ENCODE measurements around the gene SPAG16. TPM values are rescaled to one million over a fixed set of nuclear protein-coding genes. Genes with fewer than 3 reads are reported as not detected.
"Not testable (repeated sequence)": the region's sequence is repeated elsewhere in the genome, so short reads cannot be mapped to it uniquely, and the experiment has no call there.

The SPAG16 gene
- total and polyA plus RNA-seq, 3 experiments from 2014 or later = 7.7 to 15.3 (median 8.2) TPM

DNA sequence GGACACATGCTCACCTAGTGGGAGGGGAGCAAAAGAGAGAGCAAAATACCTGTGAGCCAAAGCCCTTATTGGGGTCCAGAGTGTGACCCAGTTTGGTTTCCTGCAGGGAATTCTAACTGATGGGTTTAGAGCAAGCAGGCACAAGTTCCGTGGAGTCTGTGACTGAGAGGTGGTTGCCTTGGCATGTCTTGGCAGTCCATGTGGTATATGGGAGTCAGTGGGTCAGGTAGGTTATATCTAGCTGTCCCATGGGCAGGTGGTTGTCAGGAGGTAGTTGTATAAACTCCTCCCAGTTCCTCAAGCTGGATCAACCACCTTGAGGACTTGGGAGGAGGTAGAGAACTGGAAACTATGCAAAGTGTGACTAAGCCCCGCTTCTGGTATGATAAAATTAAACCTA is 673.8 kb downstream of the SPAG16 start:
- H3K27me3 ChIP-seq (ENCODE audit: insufficient read depth, low read length, poor library complexity, severe bottlenecking) = no peaks in the 10 kb centered on the region
- H3K4me3 ChIP-seq (ENCODE audit: low read length) = no peak overlapping the region
- Mint-ChIP-seq H3K4me3 (no peak overlapping the region), H3K27ac (no peak overlapping the region), H3K36me3 (no peaks in the 10 kb centered on the region), H3K4me1 (no peaks in the 10 kb centered on the region), H3K27me3 (no peaks in the 10 kb centered on the region), H3K9me3 (peaks cover 0 to 4% (median 2%) of the 10 kb centered on the region in 5 donors)
- H3K27ac ChIP-seq (ENCODE audit: low read depth, low read length) = no peak overlapping the region
- ChIA-PET POLR2A (no interaction called here), CTCF (no interaction called here)
- H3K9me3 ChIP-seq (ENCODE audit: low read length) = no peaks in the 10 kb centered on the region
- no peaks in the 10 kb centered on the region for H3K4me1 ChIP-seq (ENCODE audit: insufficient read depth, low read length)
- DNase-seq = no peak
- no peaks in the 10 kb centered on the region for H3K36me3 ChIP-seq (ENCODE audit: insufficient read depth, low read length)

DNA sequence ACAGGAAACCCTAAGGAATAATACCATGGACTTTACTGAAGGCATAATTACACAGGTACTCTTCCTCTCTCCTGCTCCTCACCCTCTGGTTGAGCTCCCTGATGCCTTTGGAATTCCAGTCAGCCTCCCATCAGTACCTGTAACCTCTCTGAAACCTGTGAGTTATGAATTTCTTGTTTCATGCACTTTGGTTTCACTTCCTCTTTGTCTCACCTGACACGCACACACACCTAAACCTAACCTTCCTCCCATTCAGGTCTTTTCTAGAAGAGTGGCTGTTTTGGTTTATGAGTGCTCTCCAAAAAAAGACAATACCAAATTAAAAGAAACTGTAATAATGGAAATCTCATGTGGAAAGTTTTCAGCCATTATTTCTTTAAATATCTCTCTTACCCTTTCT is 675.3 kb downstream of the SPAG16 start:
- H3K36me3 Mint-ChIP-seq = no peaks in the 10 kb centered on the region
- H3K4me1 ChIP-seq (ENCODE audit: insufficient read depth, low read length) = no peaks in the 10 kb centered on the region
- no peak overlapping the region for H3K4me3 Mint-ChIP-seq
- no peaks in the 10 kb centered on the region for H3K9me3 ChIP-seq (ENCODE audit: low read length)
- H3K27me3 ChIP-seq (ENCODE audit: insufficient read depth, low read length, poor library complexity, severe bottlenecking) = no peaks in the 10 kb centered on the region
- ChIA-PET POLR2A (no interaction called here), CTCF (no interaction called here)
- no peaks in the 10 kb centered on the region for H3K27me3 Mint-ChIP-seq
- no peak for DNase-seq
- H3K4me1 Mint-ChIP-seq = no peaks in the 10 kb centered on the region
- no peak overlapping the region for H3K27ac Mint-ChIP-seq
- H3K9me3 Mint-ChIP-seq = peaks cover 0 to 4% (median 2%) of the 10 kb centered on the region in 5 donors
- H3K4me3 ChIP-seq (ENCODE audit: low read length) = no peak overlapping the region
- no peak overlapping the region for H3K27ac ChIP-seq (ENCODE audit: low read depth, low read length)
- H3K36me3 ChIP-seq (ENCODE audit: insufficient read depth, low read length) = no peaks in the 10 kb centered on the region

- Mint-ChIP-seq H3K4me1 (no peaks in the 10 kb centered on the region), H3K27me3 (peaks cover 0 to 2% of the 10 kb centered on the region in 2 donors), H3K36me3 (no peaks in the 10 kb centered on the region), H3K27ac (no peak overlapping the region), H3K9me3 (peaks cover 0 to 2% (median 0%) of the 10 kb centered on the region in 5 donors), H3K4me3 (no peak overlapping the region)
- Histone ChIP-seq H3K27ac (ENCODE audit: low read depth, low read length) (no peak overlapping the region), H3K9me3 (ENCODE audit: low read length) (no peaks in the 10 kb centered on the region), H3K4me3 (ENCODE audit: low read length) (no peak overlapping the region), H3K4me1 (ENCODE audit: insufficient read depth, low read length) (no peaks in the 10 kb centered on the region), H3K27me3 (ENCODE audit: insufficient read depth, low read length, poor library complexity, severe bottlenecking) (no peaks in the 10 kb centered on the region), H3K36me3 (ENCODE audit: insufficient read depth, low read length) (no peaks in the 10 kb centered on the region)
- POLR2A ChIA-PET = no interaction called here
- no peak for DNase-seq
- CTCF ChIA-PET = no interaction called here
Observed at GRCh38 chr2:213971536-213971935, 687.3 kb downstream of the SPAG16 start.

GRCh38 chr2:213980883-213981282 is 696.6 kb downstream of the SPAG16 start:
- CTCF ChIA-PET = no interaction called here

GRCh38 chr2:213989207-213989606 is 704.9 kb downstream of the SPAG16 start:
- Mint-ChIP-seq H3K27ac (no peak overlapping the region), H3K36me3 (no peaks in the 10 kb centered on the region), H3K4me3 (no peak overlapping the region), H3K27me3 (no peaks in the 10 kb centered on the region), H3K9me3 (peaks cover 0 to 2% (median 0%) of the 10 kb centered on the region in 5 donors), H3K4me1 (no peaks in the 10 kb centered on the region)
- no peaks in the 10 kb centered on the region for H3K27me3 ChIP-seq (ENCODE audit: insufficient read depth, low read length, poor library complexity, severe bottlenecking)
- H3K27ac ChIP-seq (ENCODE audit: low read depth, low read length) = no peak overlapping the region
- no peak overlapping the region for H3K4me3 ChIP-seq (ENCODE audit: low read length)
- CTCF ChIA-PET = no interaction called here
- DNase-seq = no peak
- POLR2A ChIA-PET = no interaction called here
- H3K4me1 ChIP-seq (ENCODE audit: insufficient read depth, low read length) = no peaks in the 10 kb centered on the region
- H3K36me3 ChIP-seq (ENCODE audit: insufficient read depth, low read length) = no peaks in the 10 kb centered on the region
- no peaks in the 10 kb centered on the region for H3K9me3 ChIP-seq (ENCODE audit: low read length)

More at GRCh38 chr2:213980883-213981282, 696.6 kb downstream of the SPAG16 start:
- no peaks in the 10 kb centered on the region for H3K27me3 ChIP-seq (ENCODE audit: insufficient read depth, low read length, poor library complexity, severe bottlenecking)
- H3K4me1 ChIP-seq (ENCODE audit: insufficient read depth, low read length) = no peaks in the 10 kb centered on the region
- H3K27me3 Mint-ChIP-seq = peaks cover 0 to 2% of the 10 kb centered on the region in 2 donors
- DNase-seq = no peak
- POLR2A ChIA-PET = no interaction called here
- no peak overlapping the region for H3K4me3 ChIP-seq (ENCODE audit: low read length)
- no peak overlapping the region for H3K4me3 Mint-ChIP-seq
- H3K9me3 ChIP-seq (ENCODE audit: low read length) = no peaks in the 10 kb centered on the region
- H3K27ac ChIP-seq (ENCODE audit: low read depth, low read length) = no peak overlapping the region
- H3K4me1 Mint-ChIP-seq = no peaks in the 10 kb centered on the region
- no peak overlapping the region for H3K27ac Mint-ChIP-seq
- H3K36me3 ChIP-seq (ENCODE audit: insufficient read depth, low read length) = no peaks in the 10 kb centered on the region
- H3K36me3 Mint-ChIP-seq = no peaks in the 10 kb centered on the region
- peaks cover 0 to 2% (median 0%) of the 10 kb centered on the region in 5 donors for H3K9me3 Mint-ChIP-seq

DNA sequence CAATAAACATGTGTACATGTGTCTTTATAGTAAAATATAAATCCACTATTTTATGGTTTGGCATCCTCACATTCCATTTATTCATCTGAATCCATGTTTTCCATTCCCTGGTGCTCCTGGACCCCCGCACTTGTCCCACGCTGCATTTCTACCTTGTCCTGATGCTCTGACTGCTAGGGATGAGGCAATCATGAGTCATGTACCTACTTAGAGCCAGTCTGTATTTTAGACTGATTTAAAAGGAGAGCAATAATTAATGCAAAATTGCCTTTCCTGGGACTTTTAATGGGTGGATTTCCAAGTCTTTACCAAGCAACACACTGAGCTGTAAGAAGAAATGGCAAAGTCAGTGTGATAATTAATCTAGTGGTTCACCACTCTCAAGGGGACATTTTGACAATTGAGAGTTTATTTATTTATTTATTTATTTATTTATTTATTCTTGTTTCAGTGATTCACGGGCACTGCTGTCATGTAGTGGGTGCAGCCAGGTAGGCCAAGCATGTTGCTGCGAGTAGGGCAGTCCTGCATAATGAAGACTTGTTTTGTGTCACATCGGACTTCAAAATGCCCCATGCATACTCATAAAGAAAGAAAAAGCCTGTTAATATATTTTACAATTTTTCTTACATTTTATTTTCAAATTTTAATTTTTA is 707.3 kb downstream of the SPAG16 start:
- no peak for DNase-seq
- Mint-ChIP-seq H3K4me3 (no peak overlapping the region), H3K27me3 (no peaks in the 10 kb centered on the region), H3K4me1 (no peaks in the 10 kb centered on the region), H3K27ac (no peak overlapping the region), H3K36me3 (no peaks in the 10 kb centered on the region), H3K9me3 (peaks cover 0 to 2% (median 0%) of the 10 kb centered on the region in 5 donors)
- no peaks in the 10 kb centered on the region for H3K9me3 ChIP-seq (ENCODE audit: low read length)
- H3K27me3 ChIP-seq (ENCODE audit: insufficient read depth, low read length, poor library complexity, severe bottlenecking) = no peaks in the 10 kb centered on the region
- ChIA-PET POLR2A (no interaction called here), CTCF (no interaction called here)
- H3K36me3 ChIP-seq (ENCODE audit: insufficient read depth, low read length) = no peaks in the 10 kb centered on the region
- no peak overlapping the region for H3K27ac ChIP-seq (ENCODE audit: low read depth, low read length)
- H3K4me1 ChIP-seq (ENCODE audit: insufficient read depth, low read length) = no peaks in the 10 kb centered on the region
- H3K4me3 ChIP-seq (ENCODE audit: low read length) = no peak overlapping the region

- H3K27ac ChIP-seq (ENCODE audit: low read depth, low read length) = no peak overlapping the region
- no peak overlapping the region for H3K4me3 Mint-ChIP-seq
- H3K9me3 Mint-ChIP-seq = peaks cover 0 to 6% (median 2%) of the 10 kb centered on the region in 5 donors
- no peak overlapping the region for H3K4me3 ChIP-seq (ENCODE audit: low read length)
- DNase-seq = no peak
- ChIA-PET POLR2A (no interaction called here), CTCF (no interaction called here)
- H3K27me3 Mint-ChIP-seq = no peaks in the 10 kb centered on the region
- no peaks in the 10 kb centered on the region for H3K4me1 ChIP-seq (ENCODE audit: insufficient read depth, low read length)
- H3K4me1 Mint-ChIP-seq = no peaks in the 10 kb centered on the region
- no peaks in the 10 kb centered on the region for H3K36me3 ChIP-seq (ENCODE audit: insufficient read depth, low read length)
- no peaks in the 10 kb centered on the region for H3K36me3 Mint-ChIP-seq
- H3K27ac Mint-ChIP-seq = no peak overlapping the region
- no peaks in the 10 kb centered on the region for H3K9me3 ChIP-seq (ENCODE audit: low read length)
- H3K27me3 ChIP-seq (ENCODE audit: insufficient read depth, low read length, poor library complexity, severe bottlenecking) = no peaks in the 10 kb centered on the region
Observed at GRCh38 chr2:213995400-213996105, 711.3 kb downstream of the SPAG16 start.

DNA sequence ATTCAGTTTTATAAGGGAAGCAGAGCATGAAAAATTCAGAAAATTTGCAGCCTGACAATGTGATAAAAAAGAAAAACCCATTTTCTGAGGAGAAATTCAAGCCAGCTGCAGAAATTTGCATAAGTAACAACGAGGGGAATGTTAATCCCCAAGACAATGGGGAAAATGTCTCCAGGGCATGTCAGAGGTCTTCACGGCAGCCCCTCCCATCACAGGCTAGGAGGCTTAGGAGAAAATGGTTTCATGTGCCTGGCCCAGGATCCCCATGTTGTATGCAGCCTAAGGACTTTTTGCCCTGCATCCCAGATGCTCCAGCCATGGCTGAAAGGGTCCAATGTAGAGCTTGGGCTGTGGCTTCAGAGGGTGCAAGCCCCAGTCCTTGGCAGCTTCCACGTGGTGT is 714.7 kb downstream of the SPAG16 start:
- H3K4me3 ChIP-seq (ENCODE audit: low read length); H3K4me1 ChIP-seq (ENCODE audit: insufficient read depth, low read length); H3K9me3 ChIP-seq (ENCODE audit: low read length); H3K4me1 Mint-ChIP-seq; H3K27ac ChIP-seq (ENCODE audit: low read depth, low read length); H3K4me3 Mint-ChIP-seq; H3K36me3 ChIP-seq (ENCODE audit: insufficient read depth, low read length); CTCF ChIA-PET; H3K27me3 Mint-ChIP-seq; H3K36me3 Mint-ChIP-seq; H3K27ac Mint-ChIP-seq; POLR2A ChIA-PET; H3K9me3 Mint-ChIP-seq; H3K27me3 ChIP-seq (ENCODE audit: insufficient read depth, low read length, poor library complexity, severe bottlenecking); DNase-seq: not testable (repeated sequence)

Measured in CD8-positive, alpha-beta memory T cell (primary cell).